Right lobe of liver (tissue), 6 donors: ENCODE measurements around the gene KRT13. TPM values are rescaled to one million over a fixed set of nuclear protein-coding genes. Genes with fewer than 3 reads are reported as not detected.
"Not testable (repeated sequence)": the region's sequence is repeated elsewhere in the genome, so short reads cannot be mapped to it uniquely, and the experiment has no call there.

Experiments
- ATAC-seq, 4 donors: fragments of 200-7000 bp; cut with Tn5 transposase; one replicate each; pipeline ENCODE4 v1.9.1; 2020; ENCODE audit warnings: mild to moderate bottlenecking in 4 of 4, moderate library complexity in 4 of 4
- DNase-seq, 3 donors: peaks; one replicate each; pipeline ENCODE4 v3.0.0-alpha.2; 2020
- H3K27ac ChIP-seq, 3 donors: fragments of 200-600 bp; one replicate each; pipeline ENCODE4 v1.8.0; 2022
- H3K27me3 ChIP-seq, 2 donors: fragments of 200-600 bp; one replicate each; pipeline ENCODE4 v1.8.0; 2022
- H3K36me3 ChIP-seq, 4 donors: fragments of 200-600 bp; sonication (generic) in 1 of 4; one replicate each; pipeline versions ENCODE4 v1.5.1 to v1.8.0; 2017 to 2022; ENCODE audit warnings: control low read depth in 1 of 4
- H3K4me1 ChIP-seq, 4 donors: fragments of 200-600 bp; sonication (generic) in 1 of 4; one replicate each; pipeline versions ENCODE4 v1.5.1 to v1.8.0; 2017 to 2022; ENCODE audit warnings: control low read depth in 1 of 4
- H3K4me3 ChIP-seq, 3 donors: fragments of 200-600 bp; one replicate each; pipeline ENCODE4 v1.8.0; 2022
- H3K9me3 ChIP-seq, 4 donors: fragments of 200-600 bp; sonication (generic) in 1 of 4; one replicate each; pipeline versions ENCODE4 v1.5.1 to v1.8.0; 2017 to 2022; ENCODE audit warnings: control low read depth in 1 of 4
- CTCF ChIP-seq, 4 donors: fragments of 200-600 bp in 3 of 4; fragments of 450-650 bp in 1 of 4; IDR thresholded peaks; one replicate each; pipeline versions ENCODE4 v1.5.1 to v1.8.0; 2016 to 2022; ENCODE audit warnings: antibody characterized with exemption in 4 of 4, mild to moderate bottlenecking in 2 of 4
- POLR2A ChIP-seq: fragments of 450-650 bp; IDR thresholded peaks from one replicate; pipeline ENCODE4 v1.6.1; 2017; ENCODE audit warnings: antibody characterized with exemption, mild to moderate bottlenecking
- WGBS: methylation state at CpG from one replicate; pipeline ENCODE4 v1.1.6; 2018; ENCODE audit warnings: low coverage, low lambda C conversion rate; ENCODE audit not compliant: insufficient coverage; ENCODE audit errors: missing lambda C conversion rate; 5-methylcytosine and 5-hydroxymethylcytosine counted together
- intact Hi-C, 2 donors: fragments of 100-400 bp; cut with DNase I; formaldehyde crosslinking; loops; one replicate each; pipeline versions ENCODE4 v1.11.2 to v1.14.1; 2022
- total RNA-seq, 6 experiments: library from RNA; depleted of rRNA in 2 of 6; stranded (reverse); fragments of >200 nt in 2 of 6; fragmentation: NEBNext Ultra II Directional in 3 of 6; extraction: Animal tissue kit (Norgen Biotek cat#: 25700) in 3 of 6; gene quantifications; one replicate each; pipeline versions ENCODE4 v1.1.0 to v1.2.4, GENCODE V29; 2016 to 2023
- donor health status: DM: no; HTN: yes; CAD: no.
- donor health status: DM: no; HTN: no; CAD: no.
- donor health status: DM: no; HTN: no; CAD: no.
- donor health status: DM: no; HTN: yes; CAD: no.
- donor health status: DM: no; HTN: yes; CAD: no.

The KRT13 gene
- total RNA-seq, 6 experiments from 2014 or later = 1.6 TPM; not detected in 5

GRCh38 chr17:41544491-41544892, 39.1 kb upstream of the KRT13 start:
- ATAC-seq (no peak), DNase-seq (no peak)
- WGBS = 40% methylated on average over 1 of the region's 5 CpGs
- TF ChIP-seq CTCF (IDR thresholded peaks at IDR 0.05) = no peak
- no peak for TF ChIP-seq POLR2A
- Histone ChIP-seq H3K27me3 (peaks cover 0 to 8% of the 10 kb centered on the region in 2 donors), H3K9me3 (no peaks in the 10 kb centered on the region), H3K4me3 (no peak overlapping the region), H3K27ac (no peak overlapping the region), H3K36me3 (no peaks in the 10 kb centered on the region), H3K4me1 (peaks cover 0 to 7% (median 2%) of the 10 kb centered on the region in 4 donors)
- intact Hi-C loops = no loop called here

- H3K4me3 ChIP-seq, H3K9me3 ChIP-seq, H3K27me3 ChIP-seq, H3K27ac ChIP-seq, ATAC-seq, H3K4me1 ChIP-seq, intact Hi-C loops, H3K36me3 ChIP-seq, DNase-seq: not testable (repeated sequence)
- 72% methylated on average over 10 of the region's 10 CpGs for WGBS
Measured at GRCh38 chr17:41542786-41543185, 37.4 kb upstream of the KRT13 start.

- Histone ChIP-seq H3K4me1 (no peaks in the 10 kb centered on the region), H3K36me3 (no peaks in the 10 kb centered on the region), H3K9me3 (no peaks in the 10 kb centered on the region), H3K4me3 (no peak overlapping the region), H3K27me3 (no peaks in the 10 kb centered on the region), H3K27ac (no peak overlapping the region)
- ATAC-seq = no peak
- TF ChIP-seq CTCF (IDR thresholded peaks at IDR 0.05) = no peak
- TF ChIP-seq POLR2A = no peak
- no peak for DNase-seq
- 18% methylated on average over 2 of the region's 2 CpGs for WGBS
- intact Hi-C loops = no loop called here
Measured at GRCh38 chr17:41542357-41542756, 36.9 kb upstream of the KRT13 start.

GRCh38 chr17:41540921-41541625, 35.7 kb upstream of the KRT13 start:
- intact Hi-C loops = no loop called here
- WGBS = 74% methylated on average over 9 of the region's 10 CpGs
- TF ChIP-seq CTCF (IDR thresholded peaks at IDR 0.05) (no peak), POLR2A (no peak)
- no peak overlapping the region for H3K27ac ChIP-seq
- no peak overlapping the region for H3K4me3 ChIP-seq
- H3K9me3 ChIP-seq = no peaks in the 10 kb centered on the region
- ATAC-seq (no peak), DNase-seq (no peak)
- H3K27me3 ChIP-seq = no peaks in the 10 kb centered on the region
- no peaks in the 10 kb centered on the region for H3K4me1 ChIP-seq
- no peaks in the 10 kb centered on the region for H3K36me3 ChIP-seq

- H3K27ac ChIP-seq = no peak overlapping the region
- WGBS = 53% methylated on average over 2 of the region's 7 CpGs
- ATAC-seq = no peak
- intact Hi-C loops = no loop called here
- H3K36me3 ChIP-seq = no peaks in the 10 kb centered on the region
- H3K9me3 ChIP-seq = no peaks in the 10 kb centered on the region
- no peaks in the 10 kb centered on the region for H3K27me3 ChIP-seq
- no peaks in the 10 kb centered on the region for H3K4me1 ChIP-seq
- TF ChIP-seq CTCF (IDR thresholded peaks at IDR 0.05) = no peak
- no peak for TF ChIP-seq POLR2A
- no peak overlapping the region for H3K4me3 ChIP-seq
- no peak for DNase-seq
Measured at GRCh38 chr17:41539979-41540701, 34.7 kb upstream of the KRT13 start.
